Smooth muscle cell (in vitro differentiated cells): ENCODE measurements around the gene MGAT1. TPM values are rescaled to one million over a fixed set of nuclear protein-coding genes. Genes with fewer than 3 reads are reported as not detected.
"Not testable (repeated sequence)": the region's sequence is repeated elsewhere in the genome, so short reads cannot be mapped to it uniquely, and the experiment has no call there.

Source experiments
- DNase-seq: peaks from one replicate; lab custom pipeline; 2025; ENCODE audit not compliant: unreplicated experiment; lab: John Stamatoyannopoulos, UW
- H2AFZ ChIP-seq: fragments of 200-600 bp; sonication (generic); 2 replicates; pipeline ENCODE4 v1.6.0; 2016; ENCODE audit warnings: antibody characterized with exemption, low read depth, mild to moderate bottlenecking
- H3F3A ChIP-seq: fragments of 200-600 bp; sonication (generic); 2 replicates; pipeline ENCODE4 v1.6.0; 2017; ENCODE audit warnings: antibody characterized with exemption, low read depth
- H3K27ac ChIP-seq: fragments of 200-600 bp; sonication (generic); 2 replicates; pipeline ENCODE4 v1.5.1; 2016; ENCODE audit warnings: low read depth, mild to moderate bottlenecking
- H3K27me3 ChIP-seq: fragments of 200-600 bp; sonication (generic); 2 replicates; pipeline ENCODE4 v1.6.1; 2016; ENCODE audit warnings: low read depth, mild to moderate bottlenecking
- H3K36me3 ChIP-seq: fragments of 200-600 bp; sonication (generic); 2 replicates; pipeline ENCODE4 v1.5.1; 2016; ENCODE audit warnings: low read depth
- H3K4me1 ChIP-seq: fragments of 200-600 bp; sonication (generic); 2 replicates; pipeline ENCODE4 v1.5.1; 2016; ENCODE audit warnings: low read depth
- H3K4me2 ChIP-seq: fragments of 200-600 bp; sonication (generic); 2 replicates; pipeline ENCODE4 v1.6.0; 2016; ENCODE audit warnings: mild to moderate bottlenecking
- H3K4me3 ChIP-seq: fragments of 200-600 bp; sonication (generic); 2 replicates; pipeline ENCODE4 v1.5.1; 2016; ENCODE audit warnings: mild to moderate bottlenecking
- H3K79me2 ChIP-seq: fragments of 200-600 bp; sonication (generic); 2 replicates; pipeline ENCODE4 v1.6.0; 2016; ENCODE audit warnings: low read depth, mild to moderate bottlenecking
- H3K9ac ChIP-seq: fragments of 200-600 bp; sonication (generic); 2 replicates; pipeline ENCODE4 v1.6.0; 2016; ENCODE audit warnings: low read depth
- H3K9me3 ChIP-seq: fragments of 200-600 bp; sonication (generic); replicated peaks from 2 replicates; pipeline ENCODE4 v1.5.1; 2016; ENCODE audit warnings: low read depth
- H4K20me1 ChIP-seq: fragments of 200-600 bp; sonication (generic); 2 replicates; pipeline ENCODE4 v1.6.0; 2016; ENCODE audit warnings: low read depth
- WGBS: methylation state at CpG from one replicate; pipeline ENCODE4 v1.1.7; 2016; ENCODE audit warnings: low lambda C conversion rate; 5-methylcytosine and 5-hydroxymethylcytosine counted together
- polyA plus RNA-seq: library from polyadenylated mRNA; unstranded; fragments of >200 nt; fragmentation: Nextera tagmentation; extraction: Ambion mirVana; gene quantifications from 2 replicates; pipeline ENCODE4 v1.2.1, GENCODE V29; 2016
- total RNA-seq: library from RNA; depleted of rRNA; stranded (reverse); fragments of >200 nt; gene quantifications from 2 replicates; pipeline ENCODE4 v1.2.3, GENCODE V29; 2014
- TF ChIP-seq, protein P1 (sequence below): fragments of 200-600 bp; sonication (generic); IDR thresholded peaks from 2 replicates; pipeline ENCODE4 v1.5.1; 2017; ENCODE audit warnings: borderline replicate concordance, mild to moderate bottlenecking, antibody characterized with exemption; ENCODE audit not compliant: insufficient read depth, poor library complexity, severe bottlenecking

Gene MGAT1
- total and polyA plus RNA-seq, 2 experiments from 2014 or later, result 128 to 161 TPM

DNA sequence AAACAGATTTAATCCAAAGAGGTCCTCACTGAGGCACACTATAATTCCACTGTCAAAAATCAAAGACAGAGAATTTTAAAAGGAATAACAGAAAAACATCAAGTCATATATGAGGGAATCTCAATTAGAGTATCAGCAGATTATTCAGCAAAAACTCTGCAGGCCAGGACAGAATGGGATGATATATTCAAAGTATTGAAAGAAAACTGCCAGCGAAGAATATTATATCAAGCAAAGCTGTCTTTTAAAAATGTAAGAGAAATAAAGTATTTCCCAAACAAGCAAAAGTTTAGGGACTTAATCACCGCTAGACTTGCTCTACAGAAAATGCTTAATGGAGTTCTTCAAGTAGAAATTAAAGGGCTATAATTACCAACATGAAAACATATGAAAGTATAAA lies 47.0 kb downstream of the MGAT1 start:
- Histone ChIP-seq H3K4me2 (no peak overlapping the region), H3K27me3 (no peaks in the 10 kb centered on the region), H3K9me3 (peaks cover 6% of the 10 kb centered on the region), H2AFZ (no peak overlapping the region), H3K4me1 (no peaks in the 10 kb centered on the region), H3K9ac (no peak overlapping the region), H4K20me1 (no peaks in the 10 kb centered on the region), H3K79me2 (no peaks in the 10 kb centered on the region), H3K36me3 (no peaks in the 10 kb centered on the region), H3K27ac (no peak overlapping the region), H3F3A (no peaks in the 10 kb centered on the region), H3K4me3 (no peak overlapping the region)
- no peak for DNase-seq
- WGBS, result 48% methylated on average over 2 of the region's 2 CpGs
- TF ChIP-seq, protein P1, sequence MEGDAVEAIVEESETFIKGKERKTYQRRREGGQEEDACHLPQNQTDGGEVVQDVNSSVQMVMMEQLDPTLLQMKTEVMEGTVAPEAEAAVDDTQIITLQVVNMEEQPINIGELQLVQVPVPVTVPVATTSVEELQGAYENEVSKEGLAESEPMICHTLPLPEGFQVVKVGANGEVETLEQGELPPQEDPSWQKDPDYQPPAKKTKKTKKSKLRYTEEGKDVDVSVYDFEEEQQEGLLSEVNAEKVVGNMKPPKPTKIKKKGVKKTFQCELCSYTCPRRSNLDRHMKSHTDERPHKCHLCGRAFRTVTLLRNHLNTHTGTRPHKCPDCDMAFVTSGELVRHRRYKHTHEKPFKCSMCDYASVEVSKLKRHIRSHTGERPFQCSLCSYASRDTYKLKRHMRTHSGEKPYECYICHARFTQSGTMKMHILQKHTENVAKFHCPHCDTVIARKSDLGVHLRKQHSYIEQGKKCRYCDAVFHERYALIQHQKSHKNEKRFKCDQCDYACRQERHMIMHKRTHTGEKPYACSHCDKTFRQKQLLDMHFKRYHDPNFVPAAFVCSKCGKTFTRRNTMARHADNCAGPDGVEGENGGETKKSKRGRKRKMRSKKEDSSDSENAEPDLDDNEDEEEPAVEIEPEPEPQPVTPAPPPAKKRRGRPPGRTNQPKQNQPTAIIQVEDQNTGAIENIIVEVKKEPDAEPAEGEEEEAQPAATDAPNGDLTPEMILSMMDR, result no peak

DNA sequence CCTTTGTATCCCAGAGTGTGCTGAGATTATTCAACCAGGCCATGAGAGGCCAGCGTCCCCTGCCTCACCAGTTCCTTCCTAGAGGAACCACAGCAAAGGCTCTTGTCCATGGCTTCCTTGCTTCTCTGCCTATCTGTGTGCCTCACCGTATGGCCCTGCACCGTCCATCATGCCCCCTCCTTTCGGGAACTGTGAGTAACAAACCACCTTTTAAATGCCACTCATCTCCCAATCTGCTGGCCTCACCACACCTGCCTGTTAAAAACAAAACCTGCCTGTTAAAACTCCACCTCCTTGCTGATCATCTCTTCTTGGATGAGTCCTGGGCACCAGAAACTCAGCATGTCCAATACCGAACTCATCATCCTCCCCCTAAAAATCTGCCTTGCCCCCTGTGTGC lies 58.4 kb downstream of the MGAT1 start:
- H3F3A ChIP-seq, result no peaks in the 10 kb centered on the region
- no peak overlapping the region for H3K9ac ChIP-seq
- H4K20me1 ChIP-seq, result no peaks in the 10 kb centered on the region
- no peak overlapping the region for H3K4me2 ChIP-seq
- TF ChIP-seq, protein P1, result no peak
- 90% methylated on average over 5 of the region's 5 CpGs for WGBS
- H3K9me3 ChIP-seq, result no peaks in the 10 kb centered on the region
- no peaks in the 10 kb centered on the region for H3K79me2 ChIP-seq
- H3K27me3 ChIP-seq, result peaks cover 26% of the 10 kb centered on the region
- no peaks in the 10 kb centered on the region for H3K4me1 ChIP-seq
- DNase-seq, result no peak
- H2AFZ ChIP-seq, result no peak overlapping the region
- no peak overlapping the region for H3K4me3 ChIP-seq
- no peak overlapping the region for H3K27ac ChIP-seq
- no peaks in the 10 kb centered on the region for H3K36me3 ChIP-seq

DNA sequence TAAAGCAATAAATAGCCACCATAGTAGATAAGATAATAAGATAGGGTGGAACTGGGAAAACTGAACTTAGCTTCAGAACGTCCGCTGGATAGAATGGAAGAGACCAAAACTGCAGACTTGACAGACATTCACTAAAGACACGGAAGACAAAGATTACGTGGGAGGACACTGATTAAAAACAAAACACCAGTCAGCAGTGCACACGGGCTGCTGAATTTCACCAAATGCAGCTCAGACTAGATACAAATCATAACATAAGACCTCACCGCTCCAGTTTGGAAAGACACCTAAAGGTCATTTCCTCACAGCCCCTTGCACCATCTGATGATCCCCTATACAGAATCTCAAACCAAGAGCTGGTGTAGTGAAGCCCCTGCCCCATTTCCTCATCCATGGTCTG lies 59.9 kb downstream of the MGAT1 start:
- Histone ChIP-seq H3K4me3 (no peak overlapping the region), H2AFZ (no peak overlapping the region), H3F3A (no peaks in the 10 kb centered on the region), H3K4me1 (no peaks in the 10 kb centered on the region), H3K9me3 (no peaks in the 10 kb centered on the region), H3K36me3 (no peaks in the 10 kb centered on the region), H4K20me1 (no peaks in the 10 kb centered on the region), H3K9ac (no peak overlapping the region), H3K27ac (no peak overlapping the region), H3K4me2 (no peak overlapping the region), H3K79me2 (no peaks in the 10 kb centered on the region), H3K27me3 (peaks cover 30% of the 10 kb centered on the region)
- TF ChIP-seq, protein P1, result no peak
- no peak for DNase-seq
- 64% methylated on average over 6 of the region's 6 CpGs for WGBS

DNA sequence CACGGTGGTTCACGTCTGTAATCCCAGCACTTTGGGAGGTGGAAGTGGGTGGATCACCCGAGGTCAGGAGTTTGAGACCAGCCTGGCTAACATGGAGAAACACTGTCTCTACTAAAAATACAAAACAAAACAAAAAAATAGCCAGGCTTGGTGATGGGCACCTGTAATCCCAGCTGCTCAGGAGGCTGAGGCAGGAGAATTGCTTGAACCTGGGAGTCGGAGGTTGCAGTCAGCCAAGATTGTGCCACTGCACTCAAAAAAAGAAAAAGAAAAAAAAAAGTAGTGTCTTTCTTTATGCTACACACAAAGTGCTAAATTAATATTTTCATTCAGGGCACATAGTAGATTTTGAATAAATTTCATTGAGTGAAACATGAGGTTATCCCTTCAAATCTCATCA lies 61.7 kb downstream of the MGAT1 start:
- H3K9me3 ChIP-seq, H3K79me2 ChIP-seq: not testable (repeated sequence)
- 81% methylated on average over 4 of the region's 4 CpGs for WGBS

More for the DNA sequence above, 61.7 kb downstream of the MGAT1 start:
- peaks cover 30% of the 10 kb centered on the region for H3K27me3 ChIP-seq
- not testable (repeated sequence) for H3K4me1 ChIP-seq, H4K20me1 ChIP-seq, H2AFZ ChIP-seq, H3K9ac ChIP-seq, DNase-seq, H3F3A ChIP-seq, H3K27ac ChIP-seq, H3K4me3 ChIP-seq, H3K36me3 ChIP-seq, H3K4me2 ChIP-seq
